Fibroblast of mammary gland (primary cell): ENCODE results near the gene NFIA.
"Not testable (repeated sequence)": the region's sequence is repeated elsewhere in the genome, so short reads cannot be mapped to it uniquely, and the experiment has no call there.

Source experiments
- DNase-seq: peaks from one replicate; pipeline ENCODE4 v3.0.0-alpha.2; 2010; ENCODE audit warnings: low read depth
- H3K4me3 ChIP-seq: 2 replicates; pipeline ENCODE4 v1.5.1; 2011; ENCODE audit warnings: low read depth, mild to moderate bottlenecking, low read length, moderate library complexity; ENCODE audit not compliant: control insufficient read depth
- TF ChIP-seq, protein P1 (sequence below): conservative IDR thresholded peaks from 2 replicates; pipeline ENCODE4 v1.5.1; 2011; ENCODE audit warnings: low read depth, low read length, inconsistent platforms; ENCODE audit not compliant: control insufficient read depth, insufficient read depth

Gene NFIA

DNA sequence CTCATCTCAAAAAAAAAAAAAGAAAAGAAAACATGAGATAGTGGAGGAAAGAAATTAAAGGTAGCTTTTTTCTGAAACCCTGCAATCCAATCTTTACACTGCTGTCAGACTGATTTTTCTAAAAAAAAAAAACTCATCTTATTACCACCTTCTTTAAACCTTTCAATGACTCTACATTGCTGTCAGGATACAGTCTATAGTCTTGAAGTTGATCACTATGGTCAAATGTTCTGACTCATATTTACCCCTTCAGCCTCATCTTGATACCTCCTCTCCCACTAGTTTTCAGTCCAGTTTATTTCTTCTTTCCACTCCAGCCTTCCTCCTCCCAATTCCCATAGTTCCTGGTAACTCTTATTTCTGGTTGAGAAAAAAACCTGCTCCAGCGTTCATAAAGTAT, 17.7 kb upstream of the NFIA start:
- no peak for DNase-seq
- TF ChIP-seq, protein P1, sequence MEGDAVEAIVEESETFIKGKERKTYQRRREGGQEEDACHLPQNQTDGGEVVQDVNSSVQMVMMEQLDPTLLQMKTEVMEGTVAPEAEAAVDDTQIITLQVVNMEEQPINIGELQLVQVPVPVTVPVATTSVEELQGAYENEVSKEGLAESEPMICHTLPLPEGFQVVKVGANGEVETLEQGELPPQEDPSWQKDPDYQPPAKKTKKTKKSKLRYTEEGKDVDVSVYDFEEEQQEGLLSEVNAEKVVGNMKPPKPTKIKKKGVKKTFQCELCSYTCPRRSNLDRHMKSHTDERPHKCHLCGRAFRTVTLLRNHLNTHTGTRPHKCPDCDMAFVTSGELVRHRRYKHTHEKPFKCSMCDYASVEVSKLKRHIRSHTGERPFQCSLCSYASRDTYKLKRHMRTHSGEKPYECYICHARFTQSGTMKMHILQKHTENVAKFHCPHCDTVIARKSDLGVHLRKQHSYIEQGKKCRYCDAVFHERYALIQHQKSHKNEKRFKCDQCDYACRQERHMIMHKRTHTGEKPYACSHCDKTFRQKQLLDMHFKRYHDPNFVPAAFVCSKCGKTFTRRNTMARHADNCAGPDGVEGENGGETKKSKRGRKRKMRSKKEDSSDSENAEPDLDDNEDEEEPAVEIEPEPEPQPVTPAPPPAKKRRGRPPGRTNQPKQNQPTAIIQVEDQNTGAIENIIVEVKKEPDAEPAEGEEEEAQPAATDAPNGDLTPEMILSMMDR, result no peak
- no peak overlapping the region for H3K4me3 ChIP-seq

DNA sequence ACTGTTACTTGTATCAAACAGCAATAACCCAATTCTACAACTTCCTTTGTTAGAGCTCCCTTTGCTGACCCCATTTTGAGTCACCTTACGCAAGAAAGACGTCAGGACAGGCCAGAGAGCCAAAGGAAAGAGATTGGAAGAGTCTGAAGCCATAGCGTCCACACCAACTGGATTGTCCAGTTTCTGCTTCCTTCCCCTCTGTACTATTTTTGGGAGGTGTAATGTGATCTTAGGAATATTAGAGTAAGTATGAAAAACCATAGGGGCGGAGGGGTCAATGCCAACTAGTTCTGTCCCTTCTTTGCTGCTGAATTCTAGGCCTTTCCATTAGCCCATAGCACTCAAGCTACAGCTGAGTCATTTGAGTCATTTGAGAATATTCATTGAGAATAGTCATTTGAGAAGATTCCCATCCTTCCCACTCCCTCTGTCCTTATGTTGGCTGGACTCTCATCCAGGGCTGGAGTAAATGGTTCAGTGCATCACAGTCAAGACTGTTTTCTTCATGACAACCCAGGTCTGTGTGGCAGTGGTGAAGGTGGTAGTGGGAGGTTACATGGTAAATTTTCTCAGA, 14.8 kb upstream of the NFIA start:
- no peak for DNase-seq
- TF ChIP-seq, protein P1, result no peak
- no peak overlapping the region for H3K4me3 ChIP-seq

DNA sequence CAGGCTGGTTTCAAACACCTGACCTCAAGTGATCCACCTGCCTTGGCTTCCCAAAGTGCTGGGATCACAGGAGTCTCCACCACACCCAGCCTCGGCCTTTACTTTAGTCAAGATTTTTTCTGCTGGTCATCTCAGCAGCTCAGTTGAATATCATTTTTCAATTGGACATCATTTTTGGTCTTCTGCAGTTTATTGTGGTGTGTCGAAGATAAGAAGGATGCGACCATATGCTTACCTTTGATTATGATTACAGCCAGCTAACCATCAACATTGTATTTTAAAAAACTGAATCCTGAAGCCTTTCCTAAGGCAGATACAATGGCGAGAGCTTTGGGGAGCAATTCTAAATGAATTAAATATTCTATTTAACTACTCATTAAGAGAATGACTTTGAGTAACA, 12.3 kb upstream of the NFIA start:
- H3K4me3 ChIP-seq, result no peak overlapping the region
- no peak for DNase-seq
- TF ChIP-seq, protein P1, result no peak

DNA sequence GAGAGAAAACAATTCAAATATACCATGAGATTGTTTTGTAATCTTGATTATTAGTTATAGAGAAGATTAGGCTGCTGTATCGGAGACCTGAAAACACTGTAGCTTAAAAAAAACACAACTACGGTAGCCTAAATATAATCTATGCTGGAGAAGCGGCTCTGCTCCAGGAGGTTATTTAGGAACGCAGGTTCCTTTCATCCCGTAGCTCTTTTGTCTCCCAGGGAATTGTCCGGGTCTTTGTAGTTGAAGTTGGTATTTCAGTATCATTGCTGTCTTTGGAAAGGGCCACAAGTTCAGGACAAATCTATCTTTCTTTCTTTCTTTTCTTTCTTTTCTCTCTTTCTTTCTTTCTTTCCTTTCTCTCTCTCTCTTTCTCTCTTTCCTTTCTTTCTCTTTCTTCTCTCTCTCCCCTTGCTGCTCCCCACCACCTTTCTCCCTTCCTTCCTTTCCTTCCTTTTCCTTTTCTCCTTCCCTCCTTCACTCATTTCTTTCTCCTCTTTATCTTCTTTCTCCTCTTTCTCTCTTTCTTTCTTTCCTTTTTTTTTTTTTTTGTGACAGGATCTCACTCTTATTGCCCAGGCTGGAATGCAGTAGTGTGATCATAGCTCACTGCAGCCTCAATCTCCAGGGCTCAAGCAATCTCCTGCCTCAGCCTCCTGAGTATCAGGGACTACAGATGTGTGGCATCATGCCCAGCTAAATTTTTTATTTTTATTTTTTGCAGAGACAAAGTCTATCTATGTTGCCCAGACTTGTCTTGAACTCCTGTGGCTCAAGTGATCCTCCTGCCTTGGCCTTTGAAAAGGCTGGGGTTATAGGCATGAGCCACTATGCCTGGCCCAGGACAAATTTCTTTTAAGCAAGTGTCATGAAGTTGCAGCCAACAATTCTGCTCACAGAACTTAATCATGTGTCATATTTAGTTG, 10.9 kb upstream of the NFIA start:
- TF ChIP-seq, protein P1, result no peak
- H3K4me3 ChIP-seq, result no peak overlapping the region
- DNase-seq, result no peak

DNA sequence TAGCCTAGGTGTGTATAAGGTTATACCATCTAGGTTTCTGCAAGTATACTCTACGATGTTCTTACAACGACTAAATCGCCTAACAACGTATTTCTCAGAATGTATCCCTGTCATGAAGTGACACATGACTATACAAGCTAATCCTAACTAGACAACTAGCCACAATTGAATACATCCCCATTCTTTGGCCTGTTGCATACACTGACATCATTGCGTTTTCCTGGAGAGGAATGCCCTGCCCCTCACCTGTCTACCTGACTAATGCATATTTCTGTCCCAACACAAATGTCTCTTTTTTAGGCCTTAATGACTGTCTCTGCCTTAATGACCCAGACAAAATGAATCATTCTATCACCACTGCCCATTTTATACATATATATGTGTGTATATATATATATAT, 8.5 kb upstream of the NFIA start:
- no peak overlapping the region for H3K4me3 ChIP-seq
- no peak for DNase-seq
- TF ChIP-seq, protein P1, result no peak

DNA sequence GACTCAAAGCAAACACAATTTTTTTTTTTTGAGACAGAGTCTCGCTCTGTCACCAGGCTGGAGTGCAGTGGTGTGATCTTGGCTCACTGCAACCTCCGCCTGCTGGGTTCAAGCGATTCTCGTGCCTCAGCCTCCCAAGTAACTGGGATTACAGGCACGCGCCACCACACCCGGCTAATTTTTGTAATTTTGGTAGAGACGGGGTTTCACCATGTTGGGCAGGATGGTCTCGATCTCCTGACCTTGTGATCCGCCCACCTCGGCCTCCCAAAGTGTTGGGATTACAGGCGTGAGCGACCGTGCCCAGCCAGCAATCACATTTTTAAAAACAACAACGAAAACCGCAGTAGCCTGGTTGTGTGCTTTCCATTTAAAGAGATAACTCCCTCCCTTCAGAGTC, 6.5 kb upstream of the NFIA start:
- H3K4me3 ChIP-seq, DNase-seq: not testable (repeated sequence)

DNA sequence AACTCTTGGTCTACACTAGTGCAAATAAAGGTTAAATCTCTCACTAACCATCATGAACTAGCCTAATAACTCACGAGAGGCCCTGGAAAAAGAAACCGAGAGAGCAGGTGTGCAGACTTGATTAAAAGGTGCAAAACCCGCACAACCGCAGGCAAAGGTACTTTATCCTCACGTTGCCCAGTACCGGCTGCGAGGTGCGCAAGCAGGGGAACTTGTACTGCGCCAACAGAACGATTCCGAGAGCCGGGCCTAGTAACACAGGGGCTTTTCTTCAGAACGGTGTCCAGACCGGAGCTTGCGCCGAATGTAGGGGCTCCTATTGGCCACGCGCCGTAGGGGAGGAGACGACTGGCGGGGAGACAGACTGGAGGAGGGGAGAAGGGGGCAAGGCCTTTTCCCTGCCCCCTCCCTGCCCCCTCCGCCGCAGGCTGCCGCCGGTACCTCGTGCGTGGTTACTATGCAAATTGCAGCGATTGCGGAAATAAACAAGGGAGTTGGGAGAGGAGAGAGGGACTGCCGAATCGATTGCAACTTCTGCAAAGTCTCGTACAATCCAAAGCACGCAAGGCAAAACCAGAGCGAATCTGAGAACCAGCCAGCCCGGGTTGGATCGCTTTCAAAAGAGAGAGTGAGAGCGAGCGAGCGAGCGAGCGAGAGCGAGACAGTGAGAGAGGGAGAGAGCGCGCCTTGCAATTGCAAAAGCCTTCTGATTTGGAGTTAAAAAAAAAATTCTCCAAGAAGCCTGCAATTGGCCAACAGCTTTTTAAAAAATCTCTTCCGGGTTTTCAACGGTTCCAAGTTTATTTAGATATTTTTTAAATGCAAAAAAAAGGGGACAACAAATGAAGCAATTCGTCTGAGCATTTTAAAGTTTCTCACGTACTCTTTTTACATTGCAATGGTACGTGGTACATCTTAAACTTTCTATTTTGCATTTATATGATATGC, 5.4 kb upstream of the NFIA start:
- peak overlapping the region; percentile 56 for H3K4me3 ChIP-seq
- TF ChIP-seq, protein P1, result no peak
- peak; percentile 88 for DNase-seq
